ENCODE results near the gene DHX35. TPM values are rescaled to one million over a fixed set of nuclear protein-coding genes. Genes with fewer than 3 reads are reported as not detected.

The DHX35 gene
- total and polyA plus RNA-seq, 2 donors from 2014 or later: 6.9 to 11.0 TPM

GRCh38 chr20:38965264-38965663 is 3.1 kb downstream of the DHX35 start:
- Histone ChIP-seq H3K9ac (ENCODE audit: low read length in 3 of 3) (no peak overlapping the region), H3K4me1 (ENCODE audit: control insufficient read depth in 2 of 3, insufficient read depth in 2 of 3, low read depth in 1 of 3, low read length in 3 of 3) (peaks cover 0 to 12% (median 6%) of the 10 kb centered on the region in 3 donors), H3K36me3 (ENCODE audit: control insufficient read depth in 2 of 3, insufficient read depth in 3 of 3, low read length in 3 of 3) (peaks cover 0 to 10% (median 8%) of the 10 kb centered on the region in 3 donors), H3K9me3 (ENCODE audit: control insufficient read depth in 2 of 3, insufficient read depth in 1 of 3, low read length in 3 of 3) (no peaks in the 10 kb centered on the region), H3K27me3 (ENCODE audit: control insufficient read depth, insufficient read depth, low read length) (no peaks in the 10 kb centered on the region), H3K4me3 (ENCODE audit: low read length in 3 of 3) (no peak overlapping the region), H3K27ac (ENCODE audit: low read depth in 2 of 2, low read length in 2 of 2) (no peak overlapping the region)
- DNase-seq (no peak), FAIRE-seq (no peak)
- intact Hi-C loops (cut with DNase I): no loop called here
- TF ChIP-seq CTCF (IDR thresholded peaks at IDR 0.05; ENCODE audit: borderline replicate concordance, extremely low read depth, insufficient read depth): no peak

- no peaks in the 10 kb centered on the region for H3K27me3 ChIP-seq (ENCODE audit: control insufficient read depth, insufficient read depth, low read length)
- FAIRE-seq: no peak
- H3K36me3 ChIP-seq (ENCODE audit: control insufficient read depth in 2 of 3, insufficient read depth in 3 of 3, low read length in 3 of 3): peaks cover 0 to 13% (median 12%) of the 10 kb centered on the region in 3 donors
- H3K9me3 ChIP-seq (ENCODE audit: control insufficient read depth in 2 of 3, insufficient read depth in 1 of 3, low read length in 3 of 3): no peaks in the 10 kb centered on the region
- no peak for DNase-seq
- H3K9ac ChIP-seq (ENCODE audit: low read length in 3 of 3): no peak overlapping the region
- H3K4me1 ChIP-seq (ENCODE audit: control insufficient read depth in 2 of 3, insufficient read depth in 2 of 3, low read depth in 1 of 3, low read length in 3 of 3): peaks cover 0 to 5% (median under 1%) of the 10 kb centered on the region in 3 donors
- intact Hi-C loops (cut with DNase I): no loop called here
- TF ChIP-seq CTCF (IDR thresholded peaks at IDR 0.05; ENCODE audit: borderline replicate concordance, extremely low read depth, insufficient read depth): no peak
- no peak overlapping the region for H3K27ac ChIP-seq (ENCODE audit: low read depth in 2 of 2, low read length in 2 of 2)
- no peak overlapping the region for H3K4me3 ChIP-seq (ENCODE audit: low read length in 3 of 3)
These were observed 5.9 kb downstream of the DHX35 start for GRCh38 chr20:38968090-38968489.

- Histone ChIP-seq H3K27ac (ENCODE audit: low read depth in 2 of 2, low read length in 2 of 2) (no peak overlapping the region), H3K9me3 (ENCODE audit: control insufficient read depth in 2 of 3, insufficient read depth in 1 of 3, low read length in 3 of 3) (no peaks in the 10 kb centered on the region), H3K4me1 (ENCODE audit: control insufficient read depth in 2 of 3, insufficient read depth in 2 of 3, low read depth in 1 of 3, low read length in 3 of 3) (peaks cover 0 to 5% (median 4%) of the 10 kb centered on the region in 3 donors), H3K27me3 (ENCODE audit: control insufficient read depth, insufficient read depth, low read length) (no peaks in the 10 kb centered on the region), H3K9ac (ENCODE audit: low read length in 3 of 3) (no peak overlapping the region), H3K4me3 (ENCODE audit: low read length in 3 of 3) (no peak overlapping the region), H3K36me3 (ENCODE audit: control insufficient read depth in 2 of 3, insufficient read depth in 3 of 3, low read length in 3 of 3) (peaks cover 0 to 14% (median 13%) of the 10 kb centered on the region in 3 donors)
- DNase-seq (no peak), FAIRE-seq (no peak)
- no peak for TF ChIP-seq CTCF (IDR thresholded peaks at IDR 0.05; ENCODE audit: borderline replicate concordance, extremely low read depth, insufficient read depth)
- intact Hi-C loops (cut with DNase I): no loop called here
These were observed 7.6 kb downstream of the DHX35 start for GRCh38 chr20:38969708-38970107.

- no peak overlapping the region for H3K27ac ChIP-seq (ENCODE audit: low read depth in 2 of 2, low read length in 2 of 2)
- FAIRE-seq: no peak
- DNase-seq: no peak
- H3K4me3 ChIP-seq (ENCODE audit: low read length in 3 of 3): no peak overlapping the region
- no peak for TF ChIP-seq CTCF (IDR thresholded peaks at IDR 0.05; ENCODE audit: borderline replicate concordance, extremely low read depth, insufficient read depth)
- H3K9ac ChIP-seq (ENCODE audit: low read length in 3 of 3): no peak overlapping the region
- intact Hi-C loops (cut with DNase I): no loop called here
- peaks cover 0 to 14% (median 13%) of the 10 kb centered on the region in 3 donors for H3K36me3 ChIP-seq (ENCODE audit: control insufficient read depth in 2 of 3, insufficient read depth in 3 of 3, low read length in 3 of 3)
- H3K9me3 ChIP-seq (ENCODE audit: control insufficient read depth in 2 of 3, insufficient read depth in 1 of 3, low read length in 3 of 3): no peaks in the 10 kb centered on the region
- H3K4me1 ChIP-seq (ENCODE audit: control insufficient read depth in 2 of 3, insufficient read depth in 2 of 3, low read depth in 1 of 3, low read length in 3 of 3): peaks cover 0 to 5% (median 4%) of the 10 kb centered on the region in 3 donors
- H3K27me3 ChIP-seq (ENCODE audit: control insufficient read depth, insufficient read depth, low read length): no peaks in the 10 kb centered on the region
These were observed 8.2 kb downstream of the DHX35 start for GRCh38 chr20:38970302-38970701.

Measured in kidney (tissue), 14 donors.